HL-60 (cell line): ENCODE data around the gene VWA3B.

Experiments used
- POLR2AphosphoS5 ChIP-seq: IDR thresholded peaks from 2 replicates; pipeline ENCODE4 v1.6.1; 2012; ENCODE audit warnings: low read depth
- TF ChIP-seq, protein P1 (sequence below): IDR thresholded peaks from one replicate; pipeline ENCODE4 v1.5.1; 2011; ENCODE audit warnings: low read length, control low read depth, inconsistent platforms; ENCODE audit not compliant: insufficient read depth

DNA sequence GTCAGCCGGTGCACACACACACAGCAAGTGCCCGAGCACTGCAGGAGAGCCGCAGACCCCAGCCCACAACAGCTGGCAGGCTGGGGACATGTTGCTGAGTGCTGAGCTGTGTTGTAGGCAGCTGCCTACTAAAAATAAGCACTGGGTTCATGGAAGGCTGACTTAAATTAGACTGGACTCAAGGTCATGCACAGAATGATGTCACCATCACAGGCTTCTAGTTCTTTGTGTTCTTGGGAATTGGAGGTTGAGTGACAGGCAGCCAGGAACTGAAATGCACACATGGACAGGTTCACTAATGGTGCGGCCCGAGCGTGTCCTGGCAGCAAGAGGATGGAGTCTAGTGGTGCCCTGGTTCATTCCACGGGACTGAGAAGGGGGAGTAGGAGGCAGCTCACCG is 71.3 kb downstream of the VWA3B start:
- TF ChIP-seq, protein P1, sequence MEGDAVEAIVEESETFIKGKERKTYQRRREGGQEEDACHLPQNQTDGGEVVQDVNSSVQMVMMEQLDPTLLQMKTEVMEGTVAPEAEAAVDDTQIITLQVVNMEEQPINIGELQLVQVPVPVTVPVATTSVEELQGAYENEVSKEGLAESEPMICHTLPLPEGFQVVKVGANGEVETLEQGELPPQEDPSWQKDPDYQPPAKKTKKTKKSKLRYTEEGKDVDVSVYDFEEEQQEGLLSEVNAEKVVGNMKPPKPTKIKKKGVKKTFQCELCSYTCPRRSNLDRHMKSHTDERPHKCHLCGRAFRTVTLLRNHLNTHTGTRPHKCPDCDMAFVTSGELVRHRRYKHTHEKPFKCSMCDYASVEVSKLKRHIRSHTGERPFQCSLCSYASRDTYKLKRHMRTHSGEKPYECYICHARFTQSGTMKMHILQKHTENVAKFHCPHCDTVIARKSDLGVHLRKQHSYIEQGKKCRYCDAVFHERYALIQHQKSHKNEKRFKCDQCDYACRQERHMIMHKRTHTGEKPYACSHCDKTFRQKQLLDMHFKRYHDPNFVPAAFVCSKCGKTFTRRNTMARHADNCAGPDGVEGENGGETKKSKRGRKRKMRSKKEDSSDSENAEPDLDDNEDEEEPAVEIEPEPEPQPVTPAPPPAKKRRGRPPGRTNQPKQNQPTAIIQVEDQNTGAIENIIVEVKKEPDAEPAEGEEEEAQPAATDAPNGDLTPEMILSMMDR = no peak
- no peak for TF ChIP-seq POLR2AphosphoS5
